AG04449 (cell line): Measurements from ENCODE around the gene FBXL15.
"Not testable (repeated sequence)": the region's sequence is repeated elsewhere in the genome, so short reads cannot be mapped to it uniquely, and the experiment has no call there.

Source experiments
- CTCF ChIA-PET: fragments of 350-600 bp; formaldehyde crosslinking; extraction: SDS; loops from one replicate; lab custom pipeline; 2021; ENCODE audit warnings: antibody characterized with exemption; lab: Yijun Ruan, JAX
- POLR2A ChIA-PET: fragments of 400-600, 350-600 bp; formaldehyde crosslinking; extraction: SDS; loops from one replicate; lab custom pipeline; 2020; ENCODE audit warnings: antibody characterized with exemption, inconsistent platforms; lab: Yijun Ruan, JAX
- DNase-seq: peaks from one replicate; pipeline ENCODE4 v3.0.0-alpha.2; 2010; ENCODE audit warnings: low read depth, low spot score
- H3K4me3 ChIP-seq: 2 replicates; pipeline ENCODE4 v1.5.1; 2011; ENCODE audit warnings: low read depth, mild to moderate bottlenecking, control low read depth, low read length
- CTCF ChIP-seq: IDR thresholded peaks from one replicate; pipeline ENCODE4 v1.5.1; 2011; ENCODE audit warnings: mild to moderate bottlenecking, moderate library complexity, low read length, control low read depth, inconsistent platforms; ENCODE audit not compliant: insufficient read depth; ENCODE audit errors: missing control alignments

The FBXL15 gene

GRCh38 chr10:102451105-102451969, 30.7 kb downstream of the FBXL15 start, which contains the start of gene C10orf95:
Gene C10orf95, minus strand, starts transcription at chr10:102451543. Its CDS starts 450 bp downstream, at chr10:102451093.
- ChIA-PET CTCF (interaction anchor here (0.9 to 5.1 kb wide), 11 partner anchors 8 to 58 kb away, joined by 3 to 32 read pairs (median 4); no protein-coding TSS in a partner anchor), POLR2A (interaction anchor here (0.9 to 2.0 kb wide), 2 partner anchors 16 to 19 kb away, joined by 3 to 15 read pairs; partner anchors contain the start of gene CUEDC2)
- peak within 1 kb of the TSS; percentile 70 for H3K4me3 ChIP-seq
- no peak for DNase-seq
- no peak for TF ChIP-seq CTCF

GRCh38 chr10:102452672-102453340, 32.2 kb downstream of the FBXL15 start:
- ChIA-PET CTCF (interaction anchor here (1.1 to 5.1 kb wide), 4 partner anchors 9 to 54 kb away, joined by 4 to 32 read pairs (median 4); no protein-coding TSS in a partner anchor), POLR2A (no interaction called here)
- no peak for DNase-seq
- no peak for TF ChIP-seq CTCF
- H3K4me3 ChIP-seq, result no peak overlapping the region

GRCh38 chr10:102453502-102453901, 32.9 kb downstream of the FBXL15 start:
- ChIA-PET POLR2A (no interaction called here), CTCF (interaction anchor here (1.1 to 5.1 kb wide), 3 partner anchors 31 to 55 kb away, joined by 4 to 32 read pairs (median 4); no protein-coding TSS in a partner anchor)
- TF ChIP-seq CTCF, result no peak
- no peak overlapping the region for H3K4me3 ChIP-seq
- DNase-seq, result no peak

GRCh38 chr10:102454662-102455487, 34.2 kb downstream of the FBXL15 start:
- CTCF ChIA-PET, H3K4me3 ChIP-seq, POLR2A ChIA-PET, DNase-seq: not testable (repeated sequence)

GRCh38 chr10:102455893-102456471, 35.3 kb downstream of the FBXL15 start:
- no peak for DNase-seq
- ChIA-PET CTCF (interaction anchor here (2.0 to 15.5 kb wide), 2 partner anchors 23 to 128 kb away, joined by 8 to 101 read pairs; no protein-coding TSS in a partner anchor), POLR2A (interaction anchor here (0.8 kb wide), 1 partner anchor 21 kb away, joined by 3 read pairs; no protein-coding TSS in a partner anchor)
- no peak for TF ChIP-seq CTCF
- H3K4me3 ChIP-seq, result no peak overlapping the region
